Pancreas (tissue), 10 donors: Measurements from ENCODE around the gene GRK5. TPM values are rescaled to one million over a fixed set of nuclear protein-coding genes. Genes with fewer than 3 reads are reported as not detected.
A peak's percentile ranks its signal among the peaks of the same experiment; 100 is the strongest.
"Not testable (repeated sequence)": the region's sequence is repeated elsewhere in the genome, so short reads cannot be mapped to it uniquely, and the experiment has no call there.

ENCODE experiments used
- ATAC-seq, 4 donors: fragments of 200-7000 bp; cut with Tn5 transposase; one replicate each; pipeline versions ENCODE4 v1.8.0 to v1.9.1; 2020; ENCODE audit warnings: mild to moderate bottlenecking in 4 of 4, moderate library complexity in 4 of 4
- DNase-seq, 6 donors: peaks; one replicate each; pipeline ENCODE4 v3.0.0-alpha.2; 2020
- FAIRE-seq: peaks from 2 replicates; lab custom pipeline; 2012; peaks lifted over from hg19 to GRCh38; lab: Jason Lieb, UNC
- H3K27ac ChIP-seq, 4 donors: fragments of 200-600 bp; sonication (generic); 1 replicate in 3 of 4; 2 replicates in 1 of 4; pipeline versions ENCODE4 v1.5.0 to v1.8.0; 2020
- H3K27me3 ChIP-seq, 4 donors: fragments of 200-600 bp; one replicate each; pipeline ENCODE4 v1.8.0; 2021
- H3K36me3 ChIP-seq, 3 donors: fragments of 200-600 bp; sonication (generic) in 1 of 3; one replicate each; pipeline versions ENCODE4 v1.5.0 to v1.8.0; 2020 to 2021
- H3K4me1 ChIP-seq, 3 donors: fragments of 200-600 bp; one replicate each; pipeline ENCODE4 v1.8.0; 2021
- H3K4me3 ChIP-seq, 4 donors: fragments of 200-600 bp; sonication (generic) in 2 of 4; one replicate each; pipeline versions ENCODE4 v1.5.0 to v1.8.0; 2020 to 2021
- H3K9me3 ChIP-seq, 4 donors: fragments of 200-600 bp; one replicate each; pipeline ENCODE4 v1.8.0; 2021
- WGBS, 2 donors: extraction: QIAGEN DNeasy Blood & Tissue Kit; methylation state at CpG; one replicate each; pipeline ENCODE4 v1.1.7; 2013; 5-methylcytosine and 5-hydroxymethylcytosine counted together
- intact Hi-C, 3 donors: fragments of 100-400 bp; cut with DNase I; formaldehyde crosslinking; loops; one replicate each; pipeline versions ENCODE4 v1.11.1 to v1.14.2; 2022
- polyA plus RNA-seq, 2 donors: library from polyadenylated mRNA; stranded (reverse); fragments of 200-250 nt; gene quantifications; one replicate each; pipeline ENCODE4 v1.2.3, GENCODE V29; 2013
- total RNA-seq, 6 donors: library from RNA; stranded (reverse); fragmentation: NEBNext Ultra II Directional in 4 of 6; extraction: Animal tissue kit (Norgen Biotek cat#: 25700) in 4 of 6; gene quantifications; one replicate each; pipeline versions ENCODE4 v1.2.1 to v1.2.4, GENCODE V29; 2021 to 2023
- TF ChIP-seq, protein P1 (sequence below), 4 donors: fragments of 200-600 bp; sonication (generic) in 3 of 4; IDR thresholded peaks; one replicate each; pipeline versions ENCODE4 v1.5.0 to v1.8.0; 2021; ENCODE audit warnings: antibody characterized with exemption in 4 of 4
- donor health status: healthy with polysubstance abuse.
- donor health status: DM: no; HTN: no; CAD: no; lungs with moderate emphysema.
- donor health status: DM: no; HTN: no; CAD: no.
- donor health status: control.
- donor health status: control.
- donor health status: Bipolar disorder and iron deficiency.
- donor health status: DM: yes; HTN: yes; CAD: no.
- donor health status: DM: no; HTN: no; CAD: no.
- donor health status: DM: no; HTN: no; CAD: no.
- donor health status: DM: yes; HTN: yes; CAD: no.

GRK5 gene
- total and polyA plus RNA-seq, 8 donors, result 1.4 to 6.0 (median 2.5) TPM

DNA sequence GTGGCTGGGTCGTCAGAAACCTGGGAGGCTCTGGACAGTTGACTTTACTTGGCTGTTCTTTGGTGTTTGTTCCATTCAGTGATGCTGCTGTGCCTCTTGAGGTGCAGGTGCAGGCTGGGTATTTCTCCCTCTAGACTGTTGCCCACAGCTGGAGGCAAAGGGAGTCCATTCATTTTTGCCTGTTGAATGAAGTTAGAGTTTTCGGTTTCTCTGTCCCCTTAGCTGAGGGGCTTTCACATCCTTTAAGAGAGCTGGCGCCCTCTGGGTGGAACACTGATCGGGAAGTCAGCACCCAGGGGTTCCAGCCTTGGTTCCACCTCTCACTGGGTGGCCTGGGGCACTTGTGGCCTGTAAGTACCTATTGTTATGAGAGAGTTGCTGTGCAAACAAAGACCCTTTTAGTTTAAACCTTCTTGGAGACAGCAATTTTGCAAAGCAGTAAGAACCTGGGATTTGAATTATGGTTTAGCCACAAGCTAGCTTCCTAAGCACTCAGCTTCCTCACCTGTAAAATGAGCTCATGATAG lies 67.2 kb downstream of the GRK5 start:
- DNase-seq, result no peak
- Histone ChIP-seq H3K4me1 (peaks cover 0 to 12% (median 6%) of the 10 kb centered on the region in 3 donors), H3K27ac (no peak overlapping the region), H3K27me3 (no peaks in the 10 kb centered on the region), H3K36me3 (no peaks in the 10 kb centered on the region), H3K9me3 (no peaks in the 10 kb centered on the region), H3K4me3 (no peak overlapping the region)
- TF ChIP-seq, protein P1, sequence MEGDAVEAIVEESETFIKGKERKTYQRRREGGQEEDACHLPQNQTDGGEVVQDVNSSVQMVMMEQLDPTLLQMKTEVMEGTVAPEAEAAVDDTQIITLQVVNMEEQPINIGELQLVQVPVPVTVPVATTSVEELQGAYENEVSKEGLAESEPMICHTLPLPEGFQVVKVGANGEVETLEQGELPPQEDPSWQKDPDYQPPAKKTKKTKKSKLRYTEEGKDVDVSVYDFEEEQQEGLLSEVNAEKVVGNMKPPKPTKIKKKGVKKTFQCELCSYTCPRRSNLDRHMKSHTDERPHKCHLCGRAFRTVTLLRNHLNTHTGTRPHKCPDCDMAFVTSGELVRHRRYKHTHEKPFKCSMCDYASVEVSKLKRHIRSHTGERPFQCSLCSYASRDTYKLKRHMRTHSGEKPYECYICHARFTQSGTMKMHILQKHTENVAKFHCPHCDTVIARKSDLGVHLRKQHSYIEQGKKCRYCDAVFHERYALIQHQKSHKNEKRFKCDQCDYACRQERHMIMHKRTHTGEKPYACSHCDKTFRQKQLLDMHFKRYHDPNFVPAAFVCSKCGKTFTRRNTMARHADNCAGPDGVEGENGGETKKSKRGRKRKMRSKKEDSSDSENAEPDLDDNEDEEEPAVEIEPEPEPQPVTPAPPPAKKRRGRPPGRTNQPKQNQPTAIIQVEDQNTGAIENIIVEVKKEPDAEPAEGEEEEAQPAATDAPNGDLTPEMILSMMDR (IDR thresholded peaks at IDR 0.05), result no peak
- 87 to 93% methylated on average over 4 of the region's 4 CpGs for WGBS, 2 donors
- intact Hi-C loops, result no loop called here
- ATAC-seq, result no peak
- no peak for FAIRE-seq

DNA sequence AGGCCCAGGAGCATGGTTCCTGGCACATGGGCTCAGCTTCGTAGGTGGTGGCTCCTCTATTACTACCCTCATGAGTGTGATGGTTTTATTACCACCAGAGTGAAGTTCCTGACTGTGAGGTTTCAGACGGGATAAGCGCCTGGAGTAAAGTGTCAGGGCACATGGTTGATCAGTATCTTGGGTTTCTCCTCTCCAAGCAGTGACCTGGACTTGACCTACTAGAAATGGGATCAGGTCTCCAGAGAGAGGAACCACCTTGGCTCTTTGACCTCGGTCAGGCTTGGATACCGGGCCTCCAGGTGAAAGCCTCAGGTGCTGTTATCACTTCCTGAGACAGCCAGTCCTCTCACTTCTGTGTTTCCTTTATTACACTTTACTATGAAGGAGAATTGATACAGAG lies 67.7 kb downstream of the GRK5 start:
- ATAC-seq (no peak), FAIRE-seq (no peak), DNase-seq (no peak)
- Histone ChIP-seq H3K27me3 (no peaks in the 10 kb centered on the region), H3K9me3 (no peaks in the 10 kb centered on the region), H3K4me1 (peaks cover 0 to 12% (median 6%) of the 10 kb centered on the region in 3 donors), H3K27ac (no peak overlapping the region), H3K36me3 (no peaks in the 10 kb centered on the region), H3K4me3 (no peak overlapping the region)
- 80 to 81% methylated on average over 5 of the region's 5 CpGs for WGBS, 2 donors
- TF ChIP-seq, protein P1 (IDR thresholded peaks at IDR 0.05), result no peak
- intact Hi-C loops, result no loop called here

DNA sequence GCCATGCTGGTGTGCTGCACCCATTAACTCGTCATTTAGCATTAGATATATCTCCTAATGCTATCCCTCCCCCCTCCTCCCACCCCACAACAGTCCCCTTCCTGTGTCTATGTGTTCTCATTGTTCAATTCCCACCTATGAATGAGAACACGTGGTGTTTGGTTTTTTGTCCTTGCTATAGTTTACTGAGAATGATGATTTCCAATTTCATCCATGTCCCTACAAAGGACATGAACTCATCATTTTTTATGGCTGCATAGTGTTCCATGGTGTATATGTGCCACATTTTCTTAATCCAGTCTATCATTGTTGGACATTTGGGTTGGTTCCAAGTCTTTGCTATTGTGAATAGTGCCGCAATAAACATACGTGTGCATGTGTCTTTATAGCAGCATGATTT lies 68.8 kb downstream of the GRK5 start:
- ATAC-seq, H3K4me3 ChIP-seq, H3K9me3 ChIP-seq, intact Hi-C loops, H3K4me1 ChIP-seq, FAIRE-seq, DNase-seq, H3K36me3 ChIP-seq, H3K27ac ChIP-seq, H3K27me3 ChIP-seq: not testable (repeated sequence)
- WGBS, 2 donors, result 54 to 63% methylated on average over 2 of the region's 4 CpGs

DNA sequence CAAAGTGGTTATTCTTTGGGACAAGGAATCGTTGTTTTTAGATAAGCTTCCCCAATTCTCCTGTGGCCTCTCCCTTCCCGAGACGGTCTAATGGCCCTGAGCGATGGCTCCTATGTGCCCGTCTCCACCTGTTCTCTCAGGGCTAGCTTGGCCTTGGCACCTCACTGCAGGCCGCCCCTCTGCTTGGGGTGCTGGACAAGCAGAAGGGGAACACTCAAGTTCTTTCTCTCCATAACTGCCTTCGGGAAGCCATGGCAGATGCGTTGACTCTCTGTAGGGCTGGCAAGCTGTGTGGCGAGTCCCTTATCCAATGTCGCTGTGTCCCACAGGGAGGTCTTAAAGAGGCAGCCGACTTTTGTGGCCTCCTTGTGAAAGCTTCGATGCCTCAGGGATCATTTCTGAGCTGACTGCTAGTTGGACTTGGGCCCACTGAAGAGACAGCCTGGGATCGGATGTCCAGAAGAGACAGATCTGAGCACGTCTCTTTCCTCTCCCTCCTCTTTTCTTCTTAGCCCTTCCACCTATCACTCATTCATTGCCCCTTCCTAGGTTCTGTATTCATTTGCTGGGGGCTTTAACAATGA lies 70.8 kb downstream of the GRK5 start:
- Histone ChIP-seq H3K36me3 (no peaks in the 10 kb centered on the region), H3K9me3 (no peaks in the 10 kb centered on the region), H3K27ac (no peak overlapping the region), H3K4me3 (no peak overlapping the region), H3K27me3 (no peaks in the 10 kb centered on the region), H3K4me1 (no peaks in the 10 kb centered on the region)
- 86 to 89% methylated on average over 14 of the region's 14 CpGs for WGBS, 2 donors
- no peak for ATAC-seq
- FAIRE-seq, result no peak
- TF ChIP-seq, protein P1 (IDR thresholded peaks at IDR 0.05), result no peak
- DNase-seq, result no peak
- intact Hi-C loops, result no loop called here

- no peak overlapping the region for H3K27ac ChIP-seq
- H3K9me3 ChIP-seq, result no peaks in the 10 kb centered on the region
- no peak for ATAC-seq
Observed at GRCh38 chr10:119279441-119279840, 72.1 kb downstream of the GRK5 start.

More at GRCh38 chr10:119279441-119279840, 72.1 kb downstream of the GRK5 start:
- Histone ChIP-seq H3K4me1 (no peaks in the 10 kb centered on the region), H3K27me3 (no peaks in the 10 kb centered on the region), H3K4me3 (no peak overlapping the region), H3K36me3 (no peaks in the 10 kb centered on the region)
- DNase-seq (peak in 1 of 6 donors; percentile 31), FAIRE-seq (no peak)
- TF ChIP-seq, protein P1 (IDR thresholded peaks at IDR 0.05), result no peak
- WGBS, 2 donors, result 87% methylated on average over 10 of the region's 10 CpGs
- intact Hi-C loops, result no loop called here
